Caco-2 (cell line): ENCODE measurements around the gene TARS1. TPM values are rescaled to one million over a fixed set of nuclear protein-coding genes. Genes with fewer than 3 reads are reported as not detected.

Source experiments
- BruUV-seq: library from RNA; stranded (reverse); fragments of 400-500 nt; replicated peaks from 2 replicates; lab custom pipeline; 2021; lab: Mats Ljungman, UMichigan
- CTCF ChIA-PET: fragments of 300-600 bp; sonication (Branson Sonifier 250); formaldehyde crosslinking; loops from one replicate; lab custom pipeline; 2022; ENCODE audit warnings: antibody characterized with exemption; lab: Charles Lee
- POLR2A ChIA-PET: fragments of 300-600 bp; sonication (Branson Sonifier 250); formaldehyde crosslinking; loops from one replicate; lab custom pipeline; 2022; ENCODE audit warnings: antibody characterized with exemption; lab: Charles Lee
- DNase-seq, 2 experiments: peaks; one replicate each; pipeline versions ENCODE4 v3.0.0 to v3.0.0-alpha.2; 2020 to 2022
- H3K27me3 ChIP-seq: replicated peaks from 2 replicates; pipeline ENCODE4 v1.6.0; 2011; ENCODE audit warnings: low read length; ENCODE audit not compliant: control insufficient read depth, insufficient read depth
- H3K36me3 ChIP-seq: 2 replicates; pipeline ENCODE4 v1.5.1; 2011; ENCODE audit warnings: low read length; ENCODE audit not compliant: control insufficient read depth, insufficient read depth
- H3K4me1 ChIP-seq: fragments of 250-450 bp; sonication (Bioruptor Pico); 2 replicates; pipeline ENCODE4 v1.5.1; 2020; ENCODE audit warnings: mild to moderate bottlenecking
- H3K4me3 ChIP-seq: 2 replicates; pipeline ENCODE4 v1.5.1; 2011; ENCODE audit warnings: low read depth, mild to moderate bottlenecking, control low read depth, low read length
- H3K9me3 ChIP-seq: fragments of 250-450 bp; sonication (Bioruptor Pico); 2 replicates; pipeline ENCODE4 v1.5.1; 2020; ENCODE audit warnings: mild to moderate bottlenecking, moderate library complexity
- H3K27ac Mint-ChIP-seq: one replicate; pipeline ENCODE4 v1.8.0; 2022; ENCODE audit warnings: mixed read lengths; ENCODE audit not compliant: unreplicated experiment
- H3K27me3 Mint-ChIP-seq: one replicate; pipeline ENCODE4 v1.8.0; 2022; ENCODE audit warnings: mixed read lengths; ENCODE audit not compliant: insufficient read depth, unreplicated experiment
- H3K36me3 Mint-ChIP-seq: one replicate; pipeline ENCODE4 v1.8.0; 2022; ENCODE audit warnings: mild to moderate bottlenecking, mixed read lengths; ENCODE audit not compliant: insufficient read depth, unreplicated experiment
- H3K4me1 Mint-ChIP-seq: one replicate; pipeline ENCODE4 v1.8.0; 2022; ENCODE audit warnings: low read depth, mixed read lengths; ENCODE audit not compliant: unreplicated experiment
- H3K4me3 Mint-ChIP-seq: one replicate; pipeline ENCODE4 v1.8.0; 2022; ENCODE audit warnings: mild to moderate bottlenecking, moderate library complexity, mixed read lengths; ENCODE audit not compliant: unreplicated experiment
- H3K9me3 Mint-ChIP-seq: one replicate; pipeline ENCODE4 v1.8.0; 2022; ENCODE audit warnings: mixed read lengths; ENCODE audit not compliant: unreplicated experiment
- CTCF ChIP-seq, 2 experiments: fragments of 200-600 bp in 1 of 2; IDR thresholded peaks; 1 replicate in 1 of 2; 2 replicates in 1 of 2; pipeline versions ENCODE4 v1.5.1 to v1.8.0; 2011 to 2022; ENCODE audit warnings: antibody characterized with exemption in 1 of 2, control low read depth in 1 of 2, inconsistent platforms in 1 of 2, low read depth in 1 of 2, low read length in 1 of 2, mild to moderate bottlenecking in 1 of 2, moderate library complexity in 1 of 2; ENCODE audit not compliant: insufficient read depth in 1 of 2, severe bottlenecking in 1 of 2, unreplicated experiment in 1 of 2
- intact Hi-C: fragments of 100-400 bp; cut with micrococcal nuclease; formaldehyde crosslinking; loops from one replicate; pipeline ENCODE4 v1.10.0; 2022; ENCODE audit not compliant: unreplicated experiment
- total RNA-seq: library from RNA; stranded (reverse); gene quantifications from 2 replicates; pipeline ENCODE4 v1.2.3, GENCODE V29; 2022

The TARS1 gene
- total RNA-seq, 1 experiment from 2014 or later, result 288 TPM

GRCh38 chr5:33472805-33473409 is 32.1 kb downstream of the TARS1 start:
- no TSS peak for BruUV-seq
- intact Hi-C loops, result no loop called here

GRCh38 chr5:33474004-33474403 is 33.2 kb downstream of the TARS1 start:
- ChIA-PET CTCF (no interaction called here), POLR2A (no interaction called here)
- no peak for TF ChIP-seq CTCF (IDR thresholded peaks at IDR 0.05; ENCODE audit: insufficient read depth in 1 of 2, low read depth in 1 of 2, low read length in 1 of 2, severe bottlenecking in 1 of 2, unreplicated experiment in 1 of 2)
- no peak overlapping the region for H3K4me3 Mint-ChIP-seq
- H3K27ac Mint-ChIP-seq, result no peak overlapping the region
- DNase-seq, result no peak
- no TSS peak for BruUV-seq
- H3K4me1 ChIP-seq, result no peaks in the 10 kb centered on the region
- intact Hi-C loops, result no loop called here
- peaks cover 1% of the 10 kb centered on the region; the same call in 1 of the 2 replicates for H3K36me3 ChIP-seq
- no peaks in the 10 kb centered on the region for H3K27me3 Mint-ChIP-seq
- no peaks in the 10 kb centered on the region for H3K9me3 Mint-ChIP-seq
- peaks cover 81% of the 10 kb centered on the region for H3K36me3 Mint-ChIP-seq
- H3K4me1 Mint-ChIP-seq, result no peaks in the 10 kb centered on the region
- no peaks in the 10 kb centered on the region for H3K27me3 ChIP-seq
- H3K9me3 ChIP-seq, result peaks cover 6% of the 10 kb centered on the region; the same call in 1 of the 2 replicates
- H3K4me3 ChIP-seq, result no peak overlapping the region

More at GRCh38 chr5:33472805-33473409, 32.1 kb downstream of the TARS1 start:
- POLR2A ChIA-PET, result no interaction called here
- Histone ChIP-seq H3K4me3 (no peak overlapping the region), H3K4me1 (no peaks in the 10 kb centered on the region), H3K27me3 (no peaks in the 10 kb centered on the region), H3K9me3 (peaks cover 6% of the 10 kb centered on the region; the same call in 1 of the 2 replicates), H3K36me3 (peaks cover 3% of the 10 kb centered on the region; the same call in 1 of the 2 replicates)
- Mint-ChIP-seq H3K4me3 (no peak overlapping the region), H3K4me1 (no peaks in the 10 kb centered on the region), H3K36me3 (peaks cover 92% of the 10 kb centered on the region), H3K9me3 (no peaks in the 10 kb centered on the region), H3K27ac (no peak overlapping the region), H3K27me3 (no peaks in the 10 kb centered on the region)
- DNase-seq, result no peak
- TF ChIP-seq CTCF (IDR thresholded peaks at IDR 0.05; ENCODE audit: insufficient read depth in 1 of 2, low read depth in 1 of 2, low read length in 1 of 2, severe bottlenecking in 1 of 2, unreplicated experiment in 1 of 2), result no peak
- CTCF ChIA-PET, result no interaction called here

- H3K4me3 ChIP-seq, result no peak overlapping the region
- ChIA-PET POLR2A (no interaction called here), CTCF (no interaction called here)
- no TSS peak for BruUV-seq
- H3K4me1 ChIP-seq, result no peaks in the 10 kb centered on the region
- no peaks in the 10 kb centered on the region; the same call in 1 of the 2 replicates for H3K36me3 ChIP-seq
- no peaks in the 10 kb centered on the region for H3K4me1 Mint-ChIP-seq
- no peak overlapping the region for H3K4me3 Mint-ChIP-seq
- no peak for TF ChIP-seq CTCF (IDR thresholded peaks at IDR 0.05; ENCODE audit: insufficient read depth in 1 of 2, low read depth in 1 of 2, low read length in 1 of 2, severe bottlenecking in 1 of 2, unreplicated experiment in 1 of 2)
- no peaks in the 10 kb centered on the region for H3K27me3 Mint-ChIP-seq
- no peak for DNase-seq
- H3K27me3 ChIP-seq, result no peaks in the 10 kb centered on the region
- no peak overlapping the region for H3K27ac Mint-ChIP-seq
- H3K9me3 ChIP-seq, result peaks cover 6% of the 10 kb centered on the region; the same call in 1 of the 2 replicates
- intact Hi-C loops, result no loop called here
- H3K9me3 Mint-ChIP-seq, result no peaks in the 10 kb centered on the region
- peaks cover 71% of the 10 kb centered on the region for H3K36me3 Mint-ChIP-seq
Measured at GRCh38 chr5:33474931-33475499, 34.2 kb downstream of the TARS1 start.
